ENCODE results near the gene NAALADL2.

Gene NAALADL2

GRCh38 chr3:175316799-175317198, 457.7 kb downstream of the NAALADL2 start:
- no peak for TF ChIP-seq EZH2phosphoT487 (IDR thresholded peaks at IDR 0.05; ENCODE audit: low read depth)
- no peak for TF ChIP-seq CTCF (IDR thresholded peaks at IDR 0.05; ENCODE audit: low read depth, low read length)
- Histone ChIP-seq H2AFZ (ENCODE audit: low read depth, low read length) (no peak overlapping the region), H4K20me1 (ENCODE audit: insufficient read depth, low read length) (no peaks in the 10 kb centered on the region), H3K27ac (ENCODE audit: low read length) (no peak overlapping the region), H3K9ac (ENCODE audit: low read length) (no peak overlapping the region), H3K9me3 (ENCODE audit: insufficient read depth, low read length) (no peaks in the 10 kb centered on the region), H3K27me3 (ENCODE audit: low read depth, low read length) (no peaks in the 10 kb centered on the region), H3K79me2 (ENCODE audit: low read length) (no peaks in the 10 kb centered on the region), H3K4me1 (ENCODE audit: low read length) (no peaks in the 10 kb centered on the region), H3K4me3 (ENCODE audit: low read length) (no peak overlapping the region), H3K36me3 (replicated peaks; ENCODE audit: low read depth, low read length) (no peaks in the 10 kb centered on the region), H3K4me2 (ENCODE audit: low read length) (no peak overlapping the region)

DNA sequence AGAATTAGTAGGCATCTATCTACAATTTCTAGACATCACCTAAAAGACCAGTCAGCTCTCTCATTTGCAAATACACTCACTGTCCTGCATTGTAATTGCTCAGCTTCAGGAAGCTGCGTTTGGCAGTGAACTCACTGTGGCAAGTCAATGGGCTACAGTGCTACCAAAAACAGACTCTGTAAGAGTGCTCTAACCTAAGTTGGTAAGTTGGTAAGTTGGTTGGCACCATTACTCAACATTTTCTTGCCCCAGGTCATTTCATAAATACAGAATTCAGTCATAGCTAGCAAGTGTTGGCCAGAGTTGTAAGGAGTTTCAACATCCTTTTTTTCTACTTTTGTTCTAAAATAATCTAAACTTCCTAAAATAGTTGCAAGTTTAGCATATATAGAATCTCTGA, 466.3 kb downstream of the NAALADL2 start:
- Histone ChIP-seq H3K9me3 (ENCODE audit: insufficient read depth, low read length) (no peaks in the 10 kb centered on the region), H3K4me3 (ENCODE audit: low read length) (peak overlapping the region; percentile 47), H2AFZ (ENCODE audit: low read depth, low read length) (no peak overlapping the region), H3K27me3 (ENCODE audit: low read depth, low read length) (no peaks in the 10 kb centered on the region), H3K4me1 (ENCODE audit: low read length) (peaks cover 21% of the 10 kb centered on the region), H4K20me1 (ENCODE audit: insufficient read depth, low read length) (no peaks in the 10 kb centered on the region), H3K9ac (ENCODE audit: low read length) (no peak overlapping the region), H3K36me3 (replicated peaks; ENCODE audit: low read depth, low read length) (no peaks in the 10 kb centered on the region), H3K27ac (ENCODE audit: low read length) (peak overlapping the region; percentile 58), H3K79me2 (ENCODE audit: low read length) (no peaks in the 10 kb centered on the region), H3K4me2 (ENCODE audit: low read length) (peak overlapping the region; percentile 70)
- no peak for TF ChIP-seq EZH2phosphoT487 (IDR thresholded peaks at IDR 0.05; ENCODE audit: low read depth)
- no peak for TF ChIP-seq CTCF (IDR thresholded peaks at IDR 0.05; ENCODE audit: low read depth, low read length)

GRCh38 chr3:175326041-175326440, 466.9 kb downstream of the NAALADL2 start:
- Histone ChIP-seq H3K4me1 (ENCODE audit: low read length) (peaks cover 21% of the 10 kb centered on the region), H3K79me2 (ENCODE audit: low read length) (no peaks in the 10 kb centered on the region), H3K4me3 (ENCODE audit: low read length) (peak overlapping the region; percentile 47), H3K27ac (ENCODE audit: low read length) (peak overlapping the region; percentile 58), H3K36me3 (replicated peaks; ENCODE audit: low read depth, low read length) (no peaks in the 10 kb centered on the region), H3K27me3 (ENCODE audit: low read depth, low read length) (no peaks in the 10 kb centered on the region), H3K9ac (ENCODE audit: low read length) (0 out of 2 replicates have a peak overlapping the region, but pooled peaks have one; percentile 21), H3K9me3 (ENCODE audit: insufficient read depth, low read length) (no peaks in the 10 kb centered on the region), H4K20me1 (ENCODE audit: insufficient read depth, low read length) (no peaks in the 10 kb centered on the region), H2AFZ (ENCODE audit: low read depth, low read length) (peak overlapping the region; percentile 51; the same call in 1 of the 2 replicates), H3K4me2 (ENCODE audit: low read length) (peak overlapping the region; percentile 70)
- TF ChIP-seq CTCF (IDR thresholded peaks at IDR 0.05; ENCODE audit: low read depth, low read length) (no peak), EZH2phosphoT487 (IDR thresholded peaks at IDR 0.05; ENCODE audit: low read depth) (no peak)

GRCh38 chr3:175329373-175329772, 470.2 kb downstream of the NAALADL2 start:
- Histone ChIP-seq H3K9me3 (ENCODE audit: insufficient read depth, low read length) (no peaks in the 10 kb centered on the region), H3K79me2 (ENCODE audit: low read length) (no peaks in the 10 kb centered on the region), H3K4me2 (ENCODE audit: low read length) (no peak overlapping the region), H3K27ac (ENCODE audit: low read length) (no peak overlapping the region), H3K36me3 (replicated peaks; ENCODE audit: low read depth, low read length) (no peaks in the 10 kb centered on the region), H3K4me3 (ENCODE audit: low read length) (no peak overlapping the region), H2AFZ (ENCODE audit: low read depth, low read length) (no peak overlapping the region), H3K9ac (ENCODE audit: low read length) (no peak overlapping the region), H4K20me1 (ENCODE audit: insufficient read depth, low read length) (no peaks in the 10 kb centered on the region), H3K27me3 (ENCODE audit: low read depth, low read length) (no peaks in the 10 kb centered on the region), H3K4me1 (ENCODE audit: low read length) (peaks cover 21% of the 10 kb centered on the region)
- TF ChIP-seq CTCF (IDR thresholded peaks at IDR 0.05; ENCODE audit: low read depth, low read length): no peak
- TF ChIP-seq EZH2phosphoT487 (IDR thresholded peaks at IDR 0.05; ENCODE audit: low read depth): no peak

Data from OCI-LY3 (cell line).